ENCODE measurements around the gene GLI3.

DNA sequence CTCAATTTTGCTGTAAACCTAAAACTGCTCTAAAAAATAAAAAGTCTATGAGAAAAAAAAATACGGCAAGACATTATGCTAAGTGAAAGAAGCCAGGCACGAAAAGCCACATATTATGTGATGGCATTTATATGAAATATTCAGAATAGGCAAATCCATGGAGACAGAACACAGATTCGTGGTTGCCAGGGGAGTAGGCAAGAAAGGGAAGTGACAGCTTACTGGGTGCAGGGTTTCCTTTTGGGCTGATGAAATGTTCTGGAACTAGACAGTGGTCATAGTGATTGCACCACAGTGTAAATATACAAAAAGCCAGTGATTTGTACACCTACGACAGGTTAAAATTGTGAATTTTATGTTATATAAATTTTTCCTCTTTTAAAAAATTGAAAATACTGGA lies 41.3 kb upstream of the GLI3 start:
- no peak for TF ChIP-seq EP300 (IDR thresholded peaks at IDR 0.05)
- TF ChIP-seq, protein P1, sequence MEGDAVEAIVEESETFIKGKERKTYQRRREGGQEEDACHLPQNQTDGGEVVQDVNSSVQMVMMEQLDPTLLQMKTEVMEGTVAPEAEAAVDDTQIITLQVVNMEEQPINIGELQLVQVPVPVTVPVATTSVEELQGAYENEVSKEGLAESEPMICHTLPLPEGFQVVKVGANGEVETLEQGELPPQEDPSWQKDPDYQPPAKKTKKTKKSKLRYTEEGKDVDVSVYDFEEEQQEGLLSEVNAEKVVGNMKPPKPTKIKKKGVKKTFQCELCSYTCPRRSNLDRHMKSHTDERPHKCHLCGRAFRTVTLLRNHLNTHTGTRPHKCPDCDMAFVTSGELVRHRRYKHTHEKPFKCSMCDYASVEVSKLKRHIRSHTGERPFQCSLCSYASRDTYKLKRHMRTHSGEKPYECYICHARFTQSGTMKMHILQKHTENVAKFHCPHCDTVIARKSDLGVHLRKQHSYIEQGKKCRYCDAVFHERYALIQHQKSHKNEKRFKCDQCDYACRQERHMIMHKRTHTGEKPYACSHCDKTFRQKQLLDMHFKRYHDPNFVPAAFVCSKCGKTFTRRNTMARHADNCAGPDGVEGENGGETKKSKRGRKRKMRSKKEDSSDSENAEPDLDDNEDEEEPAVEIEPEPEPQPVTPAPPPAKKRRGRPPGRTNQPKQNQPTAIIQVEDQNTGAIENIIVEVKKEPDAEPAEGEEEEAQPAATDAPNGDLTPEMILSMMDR (IDR thresholded peaks at IDR 0.05): no peak

Data from suprapubic skin (tissue), 3 donors.